ENCODE data around the gene RTN1.

RTN1 gene

DNA sequence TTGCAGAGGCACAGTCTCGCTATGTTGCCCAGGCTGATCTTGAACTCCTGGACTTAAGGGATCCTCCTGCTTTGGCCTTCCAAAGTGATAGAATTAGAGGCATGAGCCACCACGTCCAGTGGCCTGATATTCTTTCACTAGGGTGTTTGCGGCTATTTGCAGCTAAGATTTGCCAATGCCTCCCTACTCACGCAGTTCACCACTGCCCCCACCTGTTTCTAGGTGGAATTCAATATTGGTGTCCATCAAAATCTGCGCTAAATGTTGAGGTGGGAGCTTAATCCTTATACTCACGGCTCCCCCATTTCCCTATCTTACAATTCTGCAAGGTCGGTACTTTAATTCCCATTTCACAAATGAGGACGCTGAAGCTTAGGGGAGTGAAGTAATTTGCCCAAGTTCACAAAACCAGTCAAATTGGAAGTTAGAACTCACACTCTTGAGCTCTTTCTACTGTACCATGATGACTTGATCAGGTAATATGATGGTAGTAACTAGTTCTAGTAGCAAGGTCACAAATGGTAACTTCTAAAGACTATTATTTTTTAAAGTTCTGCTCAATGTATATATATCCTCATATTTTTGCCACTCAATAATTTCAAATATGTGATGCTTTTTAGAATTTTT is 27.3 kb upstream of the RTN1 start:
- Histone ChIP-seq H3K4me3 (replicated peaks; ENCODE audit: insufficient read depth, low read length) (no peak overlapping the region), H3K27me3 (ENCODE audit: insufficient read depth, poor library complexity, severe bottlenecking) (peaks cover 2% of the 10 kb centered on the region), H3K27ac (replicated peaks) (no peak overlapping the region)
- peak in 1 of 2 experiments; percentile 30 for DNase-seq (ENCODE audit: low read depth in 1 of 2, low spot score in 1 of 2)
- TF ChIP-seq, protein P1, sequence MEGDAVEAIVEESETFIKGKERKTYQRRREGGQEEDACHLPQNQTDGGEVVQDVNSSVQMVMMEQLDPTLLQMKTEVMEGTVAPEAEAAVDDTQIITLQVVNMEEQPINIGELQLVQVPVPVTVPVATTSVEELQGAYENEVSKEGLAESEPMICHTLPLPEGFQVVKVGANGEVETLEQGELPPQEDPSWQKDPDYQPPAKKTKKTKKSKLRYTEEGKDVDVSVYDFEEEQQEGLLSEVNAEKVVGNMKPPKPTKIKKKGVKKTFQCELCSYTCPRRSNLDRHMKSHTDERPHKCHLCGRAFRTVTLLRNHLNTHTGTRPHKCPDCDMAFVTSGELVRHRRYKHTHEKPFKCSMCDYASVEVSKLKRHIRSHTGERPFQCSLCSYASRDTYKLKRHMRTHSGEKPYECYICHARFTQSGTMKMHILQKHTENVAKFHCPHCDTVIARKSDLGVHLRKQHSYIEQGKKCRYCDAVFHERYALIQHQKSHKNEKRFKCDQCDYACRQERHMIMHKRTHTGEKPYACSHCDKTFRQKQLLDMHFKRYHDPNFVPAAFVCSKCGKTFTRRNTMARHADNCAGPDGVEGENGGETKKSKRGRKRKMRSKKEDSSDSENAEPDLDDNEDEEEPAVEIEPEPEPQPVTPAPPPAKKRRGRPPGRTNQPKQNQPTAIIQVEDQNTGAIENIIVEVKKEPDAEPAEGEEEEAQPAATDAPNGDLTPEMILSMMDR (IDR thresholded peaks at IDR 0.05; ENCODE audit: insufficient read depth, low read length), result peak; percentile 7
- TF ChIP-seq POLR2AphosphoS5 (IDR thresholded peaks at IDR 0.05; ENCODE audit: low read depth), result no peak
- TF ChIP-seq GABPA (IDR thresholded peaks at IDR 0.05; ENCODE audit: low read depth), result no peak

DNA sequence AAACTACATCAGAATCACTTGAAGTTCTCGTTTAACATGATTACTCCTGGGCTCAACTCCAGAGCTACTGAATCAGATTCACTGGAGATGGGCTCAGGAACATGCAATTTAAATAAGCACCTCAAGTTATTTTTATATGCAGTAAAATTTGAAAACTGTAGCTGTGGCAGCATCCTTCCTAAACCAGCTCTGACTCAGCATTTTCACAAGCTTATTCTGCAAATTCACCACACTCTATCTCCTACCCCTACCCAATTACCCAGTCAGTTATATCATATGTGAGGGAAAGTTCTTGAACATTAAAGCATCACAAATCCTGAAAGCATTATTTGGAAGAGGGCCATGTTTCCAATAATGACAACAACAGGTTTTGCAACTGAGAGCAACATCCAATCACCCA is 25.1 kb upstream of the RTN1 start:
- TF ChIP-seq, protein P1 (IDR thresholded peaks at IDR 0.05; ENCODE audit: insufficient read depth, low read length), result no peak
- no peak for TF ChIP-seq POLR2AphosphoS5 (IDR thresholded peaks at IDR 0.05; ENCODE audit: low read depth)
- TF ChIP-seq GABPA (IDR thresholded peaks at IDR 0.05; ENCODE audit: low read depth), result no peak
- Histone ChIP-seq H3K27me3 (ENCODE audit: insufficient read depth, poor library complexity, severe bottlenecking) (peaks cover 2% of the 10 kb centered on the region), H3K4me3 (replicated peaks; ENCODE audit: insufficient read depth, low read length) (no peak overlapping the region), H3K27ac (replicated peaks) (no peak overlapping the region)
- DNase-seq (ENCODE audit: low read depth in 1 of 2, low spot score in 1 of 2), result no peak

DNA sequence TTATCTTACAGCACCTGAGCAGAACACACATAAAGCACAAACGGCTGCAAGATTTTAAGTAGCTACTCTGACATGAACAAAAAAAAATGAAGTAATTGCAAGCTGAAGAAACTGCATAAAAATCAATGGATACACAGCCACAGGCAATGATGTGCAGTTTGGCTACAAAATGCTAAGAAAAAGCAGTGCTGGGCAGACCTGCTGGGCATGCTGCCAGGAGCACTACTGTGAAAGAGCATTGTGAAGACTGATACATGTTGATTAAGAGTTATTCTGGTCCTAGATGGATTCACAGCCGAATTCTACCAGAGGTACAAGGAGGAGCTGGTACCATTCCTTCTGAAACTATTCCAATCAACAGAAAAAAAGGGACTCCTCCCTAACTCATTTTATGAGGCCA is 20.1 kb upstream of the RTN1 start:
- Histone ChIP-seq H3K27me3 (ENCODE audit: insufficient read depth, poor library complexity, severe bottlenecking) (peaks cover 2% of the 10 kb centered on the region), H3K27ac (replicated peaks) (no peak overlapping the region), H3K4me3 (replicated peaks; ENCODE audit: insufficient read depth, low read length) (no peak overlapping the region)
- TF ChIP-seq POLR2AphosphoS5 (IDR thresholded peaks at IDR 0.05; ENCODE audit: low read depth) (no peak), SPI1 (IDR thresholded peaks at IDR 0.05; ENCODE audit: borderline replicate concordance, low read depth) (no peak), GABPA (IDR thresholded peaks at IDR 0.05; ENCODE audit: low read depth) (no peak)
- TF ChIP-seq, protein P1 (IDR thresholded peaks at IDR 0.05; ENCODE audit: insufficient read depth, low read length), result no peak
- TF ChIP-seq, protein P2, sequence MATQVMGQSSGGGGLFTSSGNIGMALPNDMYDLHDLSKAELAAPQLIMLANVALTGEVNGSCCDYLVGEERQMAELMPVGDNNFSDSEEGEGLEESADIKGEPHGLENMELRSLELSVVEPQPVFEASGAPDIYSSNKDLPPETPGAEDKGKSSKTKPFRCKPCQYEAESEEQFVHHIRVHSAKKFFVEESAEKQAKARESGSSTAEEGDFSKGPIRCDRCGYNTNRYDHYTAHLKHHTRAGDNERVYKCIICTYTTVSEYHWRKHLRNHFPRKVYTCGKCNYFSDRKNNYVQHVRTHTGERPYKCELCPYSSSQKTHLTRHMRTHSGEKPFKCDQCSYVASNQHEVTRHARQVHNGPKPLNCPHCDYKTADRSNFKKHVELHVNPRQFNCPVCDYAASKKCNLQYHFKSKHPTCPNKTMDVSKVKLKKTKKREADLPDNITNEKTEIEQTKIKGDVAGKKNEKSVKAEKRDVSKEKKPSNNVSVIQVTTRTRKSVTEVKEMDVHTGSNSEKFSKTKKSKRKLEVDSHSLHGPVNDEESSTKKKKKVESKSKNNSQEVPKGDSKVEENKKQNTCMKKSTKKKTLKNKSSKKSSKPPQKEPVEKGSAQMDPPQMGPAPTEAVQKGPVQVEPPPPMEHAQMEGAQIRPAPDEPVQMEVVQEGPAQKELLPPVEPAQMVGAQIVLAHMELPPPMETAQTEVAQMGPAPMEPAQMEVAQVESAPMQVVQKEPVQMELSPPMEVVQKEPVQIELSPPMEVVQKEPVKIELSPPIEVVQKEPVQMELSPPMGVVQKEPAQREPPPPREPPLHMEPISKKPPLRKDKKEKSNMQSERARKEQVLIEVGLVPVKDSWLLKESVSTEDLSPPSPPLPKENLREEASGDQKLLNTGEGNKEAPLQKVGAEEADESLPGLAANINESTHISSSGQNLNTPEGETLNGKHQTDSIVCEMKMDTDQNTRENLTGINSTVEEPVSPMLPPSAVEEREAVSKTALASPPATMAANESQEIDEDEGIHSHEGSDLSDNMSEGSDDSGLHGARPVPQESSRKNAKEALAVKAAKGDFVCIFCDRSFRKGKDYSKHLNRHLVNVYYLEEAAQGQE (IDR thresholded peaks at IDR 0.05; ENCODE audit: insufficient replicate concordance, low read depth), result no peak
- no peak for DNase-seq (ENCODE audit: low read depth in 1 of 2, low spot score in 1 of 2)

DNA sequence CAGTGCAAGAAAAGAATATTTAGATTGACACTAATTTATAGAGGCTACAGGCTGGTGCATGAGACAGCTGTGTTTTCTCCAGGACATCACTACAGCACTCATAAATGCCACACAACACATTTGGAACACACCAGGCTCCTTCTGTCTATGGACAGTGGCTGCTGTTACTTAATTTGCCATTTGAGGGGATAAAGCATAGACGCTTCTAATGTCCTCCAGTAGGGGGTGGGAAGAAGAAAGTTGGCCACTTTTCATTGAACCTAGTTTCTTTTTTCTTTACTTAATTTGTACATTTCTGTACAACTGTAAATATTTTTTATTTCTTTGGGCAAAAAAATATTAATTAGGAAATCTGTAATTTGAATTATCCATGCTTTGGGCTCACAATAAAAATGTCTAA is 12.4 kb upstream of the RTN1 start:
- DNase-seq (ENCODE audit: low read depth in 1 of 2, low spot score in 1 of 2), result no peak
- TF ChIP-seq SPI1 (IDR thresholded peaks at IDR 0.05; ENCODE audit: borderline replicate concordance, low read depth), result no peak
- no peak for TF ChIP-seq GABPA (IDR thresholded peaks at IDR 0.05; ENCODE audit: low read depth)
- no peak for TF ChIP-seq POLR2AphosphoS5 (IDR thresholded peaks at IDR 0.05; ENCODE audit: low read depth)
- TF ChIP-seq, protein P1 (IDR thresholded peaks at IDR 0.05; ENCODE audit: insufficient read depth, low read length), result no peak
- TF ChIP-seq, protein P2 (IDR thresholded peaks at IDR 0.05; ENCODE audit: insufficient replicate concordance, low read depth), result no peak
- Histone ChIP-seq H3K27me3 (ENCODE audit: insufficient read depth, poor library complexity, severe bottlenecking) (peaks cover 2% of the 10 kb centered on the region), H3K27ac (replicated peaks) (no peak overlapping the region), H3K4me3 (replicated peaks; ENCODE audit: insufficient read depth, low read length) (no peak overlapping the region)

Measured in HL-60 (cell line).